NCI-H446 (cell line): ENCODE data around the gene RGS10.
"Not testable (repeated sequence)": the region's sequence is repeated elsewhere in the genome, so short reads cannot be mapped to it uniquely, and the experiment has no call there.

Source experiments
- DNase-seq, 2 experiments: peaks; one replicate each; lab custom pipeline; 2025; lab: John Stamatoyannopoulos, UW

The RGS10 gene

DNA sequence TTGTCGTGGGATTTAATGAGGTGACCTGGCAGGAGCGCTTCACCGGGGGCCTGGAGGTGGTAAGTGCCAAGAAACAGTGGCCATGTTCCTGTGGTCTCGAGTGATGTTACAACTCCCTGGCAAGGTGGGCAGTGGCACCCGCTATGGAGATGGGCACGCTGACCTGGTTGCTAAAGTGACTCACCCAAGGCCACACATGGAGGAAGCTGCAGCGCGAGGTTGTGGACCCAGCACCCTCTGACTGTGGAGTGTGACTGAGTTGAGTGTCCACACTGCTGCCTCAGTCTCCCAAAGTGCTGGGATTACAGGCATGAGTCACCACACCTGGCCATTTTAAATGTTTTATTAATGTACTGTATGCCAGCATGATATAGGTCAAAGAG, 73.2 kb downstream of the RGS10 start:
- DNase-seq, result no peak

DNA sequence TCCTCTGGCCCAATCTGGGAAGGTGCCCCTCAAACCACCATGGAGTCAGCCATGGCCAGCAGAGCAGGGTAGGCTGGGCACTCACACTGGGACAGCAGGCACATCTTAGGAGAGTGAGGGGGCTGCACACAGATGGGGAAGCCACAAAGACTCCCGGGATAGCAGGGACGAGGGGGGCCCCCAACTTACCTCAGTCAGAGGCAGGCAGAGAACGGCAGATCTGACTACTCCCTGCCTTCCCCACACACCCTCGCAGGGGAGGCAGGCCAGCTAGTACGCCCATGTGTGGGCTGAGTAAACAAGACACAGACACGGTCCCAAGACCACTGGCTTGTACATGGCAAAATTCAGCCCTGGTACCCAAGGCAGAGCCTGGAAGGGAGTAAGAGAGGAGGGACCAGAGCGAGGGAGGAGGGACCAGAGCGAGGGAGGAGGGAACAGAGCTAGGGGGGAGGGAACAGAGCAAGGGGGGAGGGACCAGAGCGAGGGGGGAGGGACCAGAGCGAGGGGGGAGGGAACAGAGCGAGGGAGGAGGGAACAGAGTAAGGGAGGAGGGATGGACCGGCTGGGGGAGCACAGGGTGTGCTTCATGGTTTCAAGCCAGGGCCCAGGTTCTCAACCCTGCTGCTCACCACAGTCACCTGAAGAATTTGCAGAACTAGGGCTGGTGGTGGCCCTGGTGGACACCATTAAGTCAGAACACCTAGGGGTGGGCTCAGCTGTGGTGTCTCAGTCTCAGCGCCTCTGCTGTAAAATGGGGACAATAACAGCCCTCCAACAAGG, 73.8 kb downstream of the RGS10 start:
- no peak for DNase-seq

DNA sequence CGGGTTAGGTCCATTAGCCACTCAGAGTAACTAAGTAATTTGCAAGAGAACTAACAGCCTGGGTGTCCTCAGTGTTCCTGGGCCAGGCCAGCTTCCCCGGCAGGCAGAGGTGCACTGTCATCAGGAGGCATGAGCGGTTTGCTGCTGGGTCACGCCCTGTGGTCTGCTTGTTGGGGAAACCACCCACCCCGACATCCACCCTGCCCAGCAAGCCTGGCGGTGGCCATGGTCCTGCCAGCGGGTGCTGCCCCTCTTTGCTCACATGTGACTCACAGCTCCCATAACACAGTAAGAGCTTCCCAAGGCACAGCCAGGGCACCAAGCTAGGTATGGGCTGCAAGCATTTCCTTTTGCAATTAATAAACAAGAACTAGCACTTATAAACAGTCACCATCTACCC, 75.9 kb downstream of the RGS10 start:
- no peak for DNase-seq

DNA sequence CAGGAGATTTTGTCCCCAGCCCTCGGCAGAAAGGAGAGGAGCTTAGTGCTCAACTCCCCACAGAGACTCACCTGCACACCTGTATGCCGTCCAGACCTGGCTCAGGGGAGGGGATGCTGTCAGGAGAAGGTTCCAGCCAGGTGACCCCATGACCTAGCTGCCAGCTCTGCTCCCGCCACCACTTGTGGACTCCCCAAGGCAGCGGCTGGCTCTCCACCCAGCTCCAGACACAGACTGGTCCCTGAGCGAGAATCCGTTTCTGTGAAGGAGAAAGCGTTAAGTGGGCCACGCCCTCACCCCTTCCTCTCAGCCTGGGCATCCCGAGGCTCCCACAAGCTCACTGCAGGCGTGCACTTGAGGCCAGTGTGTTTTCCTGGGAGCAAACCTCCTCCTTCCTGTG, 76.4 kb downstream of the RGS10 start:
- no peak for DNase-seq

DNA sequence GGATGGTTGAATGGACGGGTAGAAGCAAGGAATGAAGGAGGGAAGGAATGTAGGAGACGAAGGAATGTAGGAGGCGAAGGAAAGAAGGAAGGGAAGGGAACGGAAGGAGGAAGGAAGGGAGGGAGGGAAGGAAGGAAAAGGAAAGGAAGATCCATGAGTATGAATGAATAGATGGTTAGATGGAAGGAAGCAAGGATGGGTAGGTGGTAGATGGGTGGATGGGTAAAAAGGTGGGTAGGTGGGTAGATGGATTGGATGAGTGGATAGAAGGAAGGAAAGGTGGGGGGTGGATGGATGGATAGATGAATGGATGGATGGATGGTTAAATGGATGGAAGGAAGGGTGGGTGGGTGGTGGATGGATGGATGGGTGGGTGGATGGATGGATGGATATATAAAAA, 77.4 kb downstream of the RGS10 start:
- DNase-seq, result no peak

DNA sequence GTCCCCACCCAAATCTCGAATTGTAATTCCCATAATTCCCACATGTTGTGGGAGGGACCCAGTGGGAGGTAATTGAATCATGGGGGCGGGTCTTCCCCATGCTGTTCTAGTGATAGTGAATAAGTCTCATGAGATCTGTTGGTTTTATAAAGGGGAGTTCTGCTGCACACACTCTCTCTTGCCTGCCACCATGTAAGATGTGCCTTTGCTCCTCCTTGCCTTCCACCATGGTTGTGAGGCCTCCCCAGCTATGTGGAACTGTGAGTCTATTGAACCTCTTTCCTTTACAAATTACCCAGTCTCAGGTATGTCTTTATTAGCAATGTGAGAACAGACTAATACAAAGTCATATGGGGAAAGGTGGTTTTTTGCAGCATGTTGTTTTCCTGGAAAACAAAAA, 79.3 kb downstream of the RGS10 start:
- not testable (repeated sequence) for DNase-seq

DNA sequence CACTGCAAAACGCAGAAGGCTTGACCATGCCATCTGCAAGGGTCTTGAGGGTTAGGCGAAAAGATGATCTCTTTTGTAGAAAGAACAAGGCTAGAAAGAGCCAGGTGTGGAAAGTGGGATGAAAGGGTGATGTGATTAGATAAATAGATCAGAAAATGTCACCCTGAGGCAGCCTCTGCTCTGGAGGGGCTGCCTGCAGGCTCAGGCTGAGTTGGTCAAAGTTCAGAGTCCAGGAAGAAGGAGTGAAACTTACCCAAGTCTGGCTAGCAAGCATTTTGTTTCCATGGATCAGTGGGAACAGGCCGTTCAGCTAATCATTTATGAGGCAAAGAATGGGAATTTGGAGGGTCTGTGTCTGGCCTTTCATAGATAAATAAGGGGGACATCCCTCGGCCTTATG, 79.7 kb downstream of the RGS10 start:
- no peak for DNase-seq

DNA sequence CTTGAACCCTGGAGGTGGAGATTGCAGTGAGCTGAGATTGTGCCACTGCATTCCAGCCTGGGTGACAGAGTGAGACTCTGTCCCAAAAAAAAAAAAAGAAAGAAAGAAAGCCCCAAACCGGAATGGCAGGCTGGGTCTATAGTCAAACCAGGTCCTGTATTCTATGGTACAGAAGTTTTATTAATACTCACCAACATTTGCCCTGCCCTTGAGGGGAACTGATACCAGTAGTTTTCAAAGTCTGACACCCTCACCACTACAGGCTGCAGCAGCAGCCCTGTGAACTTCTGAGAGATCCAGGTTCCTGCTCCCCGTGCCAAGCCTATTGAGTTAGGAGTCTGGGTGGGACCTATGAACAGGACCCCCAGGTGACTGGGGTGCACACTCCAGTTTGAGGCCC, 80.6 kb downstream of the RGS10 start:
- DNase-seq, result no peak

DNA sequence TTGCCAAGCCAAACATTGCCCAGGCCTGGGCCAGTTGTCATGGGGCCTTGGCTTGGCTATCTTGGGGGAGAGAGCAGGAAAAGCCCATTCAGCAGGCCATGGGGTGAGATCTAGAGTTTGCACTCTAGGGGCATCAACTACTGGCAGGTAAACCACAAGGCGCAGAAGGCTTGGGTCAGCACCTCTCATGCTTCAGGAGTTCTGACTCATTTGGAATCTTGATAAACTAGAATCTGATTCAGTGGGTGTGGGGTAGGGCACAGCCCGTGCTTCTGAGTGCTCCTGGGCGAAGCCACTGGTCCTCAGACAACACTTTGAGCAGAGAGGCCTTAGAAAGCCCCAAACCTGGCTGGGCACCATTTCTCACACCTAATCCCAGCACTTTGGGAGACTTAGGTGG, 81.1 kb downstream of the RGS10 start:
- no peak for DNase-seq

DNA sequence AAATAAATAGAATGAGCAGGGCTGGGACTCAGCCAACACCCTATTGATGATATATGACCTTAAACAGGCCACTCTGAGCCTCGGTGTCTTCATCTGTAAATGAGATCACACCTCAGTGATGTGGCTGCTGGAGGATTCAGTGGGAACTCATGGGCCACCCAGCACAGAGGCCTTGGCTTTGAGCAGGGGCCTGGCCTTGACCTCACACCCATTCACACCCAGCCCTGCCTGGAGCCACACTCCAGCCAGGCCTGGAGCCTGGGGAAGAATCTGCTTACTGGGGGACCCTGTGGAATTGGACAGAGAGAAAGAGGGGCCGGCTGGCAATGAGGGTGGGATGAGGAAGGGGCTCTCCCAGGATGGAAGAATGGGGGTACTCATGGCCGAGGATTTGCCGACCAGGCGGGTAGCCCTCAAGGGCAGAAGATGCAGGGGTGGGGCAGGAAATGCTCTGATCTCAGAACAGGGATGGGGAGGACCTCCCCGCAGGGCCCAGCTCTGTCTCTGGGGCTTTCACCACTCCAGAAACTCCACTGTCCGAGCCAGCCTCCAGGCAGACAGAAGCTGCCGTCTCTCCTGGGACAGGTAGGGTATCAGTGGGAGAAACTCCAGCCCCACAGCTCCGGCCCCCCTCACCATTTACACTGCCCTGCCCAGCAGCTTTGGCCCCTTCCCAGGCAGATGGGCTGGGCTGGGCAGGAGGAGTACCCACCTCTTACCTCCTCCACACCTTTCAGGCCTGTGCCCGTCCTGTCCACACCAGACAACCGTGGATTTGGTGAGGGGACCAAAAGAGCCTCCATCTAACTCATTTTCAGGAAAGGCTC, 81.9 kb downstream of the RGS10 start:
- DNase-seq, result no peak

DNA sequence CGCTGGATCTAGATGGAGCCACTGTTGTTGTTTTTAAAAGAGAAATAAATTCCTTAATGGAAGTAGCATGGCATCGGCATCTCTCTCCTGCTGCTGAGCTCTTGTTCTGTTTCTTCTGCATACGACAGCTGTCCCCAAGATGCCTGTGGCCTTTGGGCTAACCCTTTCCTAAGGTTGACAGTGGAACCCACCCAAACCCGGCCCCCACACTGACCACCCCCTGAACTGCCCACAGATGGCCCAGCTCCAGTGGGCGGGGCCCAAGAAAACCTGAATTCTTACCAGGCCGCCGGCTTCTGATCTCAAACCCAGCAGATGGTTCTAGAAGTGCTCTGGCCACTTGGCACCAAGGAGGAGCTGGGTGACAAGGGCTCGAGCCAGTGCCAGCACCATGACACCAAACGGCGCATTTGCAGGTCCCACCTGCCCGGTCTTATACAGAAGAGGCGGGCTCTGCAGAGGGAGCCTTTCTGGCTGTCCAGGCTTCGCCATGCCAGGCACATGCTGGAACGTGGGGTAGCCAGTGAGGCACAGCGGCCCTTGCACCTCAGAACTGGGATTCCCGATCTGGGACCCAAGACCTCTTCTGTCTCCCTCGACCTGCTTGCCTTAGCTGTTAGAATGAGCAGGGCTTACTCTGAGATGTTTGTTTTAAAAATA, 82.7 kb downstream of the RGS10 start:
- no peak for DNase-seq

DNA sequence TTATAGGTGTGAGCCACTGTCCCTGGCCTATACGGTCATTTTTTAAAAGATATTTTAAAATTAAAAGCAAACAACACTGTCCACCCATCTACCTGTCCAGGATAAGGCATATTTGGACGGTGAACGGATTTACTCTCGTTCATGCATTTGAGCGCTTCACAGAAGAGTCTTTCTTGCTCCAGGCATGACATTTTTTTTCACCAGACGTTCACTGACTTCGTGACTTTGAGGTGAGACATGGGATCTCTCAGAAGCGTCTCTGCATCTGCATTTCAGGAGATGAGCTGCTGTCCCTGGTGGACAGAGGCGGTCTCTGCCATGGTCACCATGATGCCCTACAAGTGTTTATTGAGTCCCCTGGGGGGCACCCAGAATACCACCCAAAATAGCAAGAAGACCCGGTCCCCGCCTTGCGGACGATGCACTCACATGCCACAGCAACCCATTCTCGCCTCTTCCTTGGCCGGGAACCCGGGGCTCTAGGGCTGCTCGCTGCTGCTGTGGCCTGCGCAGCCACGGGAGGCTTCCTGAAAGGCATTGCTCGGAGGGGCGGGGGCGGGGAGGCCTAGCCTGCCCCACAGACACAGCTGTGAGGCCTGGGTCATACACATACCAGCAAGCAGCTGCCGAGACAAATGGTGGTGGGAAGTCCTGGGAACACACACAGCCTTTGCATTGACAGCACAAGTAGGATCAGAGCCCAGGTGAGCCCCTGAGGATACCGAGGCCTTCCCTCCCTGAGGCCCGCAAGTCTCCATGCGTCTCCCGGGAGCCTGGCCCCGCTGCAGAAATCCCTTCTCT, 84.4 kb downstream of the RGS10 start:
- DNase-seq, result no peak

DNA sequence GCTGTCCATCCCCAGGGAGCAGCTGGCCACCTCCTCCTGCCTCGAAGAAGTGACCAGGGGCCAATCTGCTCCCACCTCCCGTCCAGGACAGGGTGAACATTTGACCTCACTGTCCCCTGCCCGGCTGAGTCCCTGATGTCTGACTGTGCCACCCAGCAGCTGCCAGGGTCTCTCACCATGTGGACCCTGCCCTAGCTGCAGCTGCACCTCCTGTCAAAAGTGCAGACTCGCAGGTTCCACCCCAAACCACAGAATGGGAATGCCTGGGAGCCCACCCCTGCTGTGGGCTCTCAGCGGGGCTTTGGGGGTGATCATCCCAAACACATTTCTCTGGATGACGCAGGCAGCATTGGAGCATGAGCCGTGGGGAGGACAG, 86.1 kb downstream of the RGS10 start:
- no peak for DNase-seq

DNA sequence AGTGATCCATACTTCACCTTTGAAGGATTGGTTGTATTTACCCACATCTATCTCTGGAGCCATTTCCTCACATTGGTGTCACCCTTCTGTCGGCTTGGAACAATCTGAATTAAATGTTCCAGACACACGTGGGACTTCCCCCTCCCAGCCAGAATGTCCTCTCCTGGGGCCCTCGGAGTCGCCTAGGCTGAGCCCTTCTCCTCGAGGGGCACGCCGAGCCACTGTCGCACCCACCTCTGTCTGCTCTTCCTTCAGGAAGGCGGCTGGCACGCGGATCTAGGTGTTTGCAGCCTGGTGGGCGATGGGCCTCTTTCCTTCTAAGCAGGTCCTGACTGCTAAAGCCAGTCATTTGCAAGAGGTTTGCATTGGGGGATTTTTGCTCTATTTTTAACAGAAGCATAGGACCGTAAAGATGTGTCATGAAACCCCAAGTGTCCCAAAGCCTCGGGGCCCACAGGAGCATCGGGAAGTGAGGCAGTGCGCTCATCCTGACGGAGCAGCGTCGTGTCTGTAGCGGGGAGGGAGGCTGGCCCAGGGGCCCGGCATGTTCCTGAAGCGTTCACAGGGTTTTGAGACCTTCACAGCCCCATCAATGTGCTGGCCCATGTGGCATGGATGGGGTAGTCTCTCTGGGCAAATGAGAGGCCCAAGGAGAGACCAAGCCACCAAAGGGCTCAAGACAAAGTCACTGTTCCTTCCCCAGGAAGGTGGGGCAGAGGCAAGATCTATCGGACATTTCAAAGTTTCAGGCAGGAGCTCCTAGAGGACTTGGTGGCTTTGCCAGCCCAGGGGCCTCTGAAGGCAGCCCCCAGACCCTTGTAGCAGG, 86.7 kb downstream of the RGS10 start:
- DNase-seq, result no peak

DNA sequence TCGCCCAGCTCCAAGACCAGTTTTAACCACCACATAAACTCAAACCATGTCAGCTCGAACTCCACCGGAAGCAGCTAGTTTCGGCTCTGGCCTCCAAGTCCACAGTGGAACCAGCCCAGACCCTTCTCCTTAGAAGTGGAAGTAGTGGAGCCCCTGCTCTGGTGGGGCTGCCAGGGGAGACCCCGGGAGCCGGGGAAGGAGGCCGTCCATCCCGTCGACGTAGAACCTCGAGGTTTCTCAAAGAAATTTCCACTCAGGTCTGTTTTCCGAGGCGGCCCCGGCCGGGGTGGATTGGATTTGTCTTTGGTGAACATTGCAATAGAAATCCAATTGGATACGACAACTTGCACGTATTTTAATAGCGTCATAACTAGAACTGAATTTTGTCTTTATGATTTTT, 87.5 kb downstream of the RGS10 start:
- no peak for DNase-seq

DNA sequence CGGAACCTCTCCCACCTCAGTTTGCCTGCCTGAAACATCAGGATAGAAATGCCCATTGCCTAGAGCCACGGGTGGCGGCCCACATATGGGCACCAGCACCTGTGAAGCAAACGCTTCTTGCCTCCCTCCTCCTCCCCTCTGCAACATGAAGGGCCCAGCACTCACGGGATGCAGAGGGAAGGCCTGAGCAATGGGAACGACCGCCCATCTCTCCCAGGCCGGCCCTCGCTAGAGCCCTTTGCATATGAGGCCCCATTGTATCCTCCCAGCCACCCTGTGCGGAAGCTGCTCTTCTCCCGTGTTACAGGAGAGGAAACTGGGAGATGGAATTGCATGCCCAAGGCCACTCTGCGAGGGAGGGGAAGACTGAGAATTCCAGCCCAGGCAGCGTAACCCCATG, 88.2 kb downstream of the RGS10 start:
- DNase-seq, result no peak

DNA sequence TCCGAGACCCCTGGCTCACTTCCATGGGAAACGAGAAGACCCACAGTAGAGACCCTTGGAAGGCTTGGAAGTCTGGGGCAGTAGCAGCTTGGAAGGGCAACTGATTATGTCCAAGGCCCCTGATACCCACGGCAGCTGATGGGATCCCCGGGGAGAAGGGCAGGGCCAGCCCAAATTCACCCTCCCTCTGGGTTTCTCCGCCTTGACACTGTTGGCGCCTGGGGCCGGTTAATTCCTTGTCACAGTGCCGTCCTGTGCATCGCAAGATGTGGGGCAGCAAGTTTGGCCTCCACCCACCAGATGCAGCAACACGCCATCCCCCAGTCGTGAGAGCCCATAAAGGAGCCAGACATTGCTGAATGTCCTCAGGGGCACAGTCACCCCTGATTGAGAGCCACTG, 89.2 kb downstream of the RGS10 start:
- no peak for DNase-seq

DNA sequence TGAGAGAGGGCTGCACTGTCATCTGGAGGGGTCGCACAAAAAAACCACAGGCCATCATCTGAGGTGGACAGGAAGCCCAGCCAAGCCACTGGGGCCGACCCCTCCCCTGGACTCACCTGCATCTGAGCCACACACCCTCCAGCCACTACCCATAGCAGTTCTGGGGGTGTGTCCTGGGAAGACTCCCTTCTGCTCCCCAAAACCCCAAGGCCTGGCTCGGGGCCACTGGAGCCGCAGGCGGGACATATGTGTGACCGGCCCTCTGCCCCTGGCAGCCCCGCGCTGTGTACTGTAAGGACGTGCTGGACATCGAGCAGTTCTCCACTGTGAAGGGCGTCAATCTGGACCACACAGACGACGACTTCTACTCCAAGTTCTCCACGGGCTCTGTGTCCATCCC, 90.1 kb downstream of the RGS10 start:
- no peak for DNase-seq

DNA sequence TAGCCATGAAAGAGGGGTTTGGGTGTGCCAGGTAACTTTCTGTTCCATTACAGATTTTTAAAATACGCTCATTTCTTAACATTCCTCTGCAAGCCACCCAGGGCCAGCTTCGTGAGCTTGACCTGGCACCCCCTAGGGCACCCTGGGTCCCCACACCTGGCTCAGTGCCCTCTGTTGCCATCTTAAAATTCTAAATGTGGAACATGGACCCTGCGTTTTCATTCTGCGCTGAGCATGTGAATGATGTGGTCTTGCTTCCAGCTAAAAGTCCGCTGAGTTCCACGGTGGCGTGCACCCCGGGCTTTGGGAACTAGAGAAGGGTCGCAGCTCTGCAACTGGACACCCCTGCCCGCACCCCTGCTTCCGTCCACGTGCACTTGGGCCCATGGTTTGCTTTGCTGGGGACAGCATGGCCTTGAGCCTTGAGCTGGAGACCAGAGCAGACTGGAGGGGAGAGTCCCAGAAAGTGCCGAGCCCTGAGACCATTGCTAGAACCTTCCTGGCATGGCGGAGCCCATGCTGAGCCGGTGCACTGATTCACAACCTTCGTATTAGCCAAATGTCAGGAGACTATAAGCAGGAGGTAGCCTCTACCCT, 91.1 kb downstream of the RGS10 start:
- no peak for DNase-seq

DNA sequence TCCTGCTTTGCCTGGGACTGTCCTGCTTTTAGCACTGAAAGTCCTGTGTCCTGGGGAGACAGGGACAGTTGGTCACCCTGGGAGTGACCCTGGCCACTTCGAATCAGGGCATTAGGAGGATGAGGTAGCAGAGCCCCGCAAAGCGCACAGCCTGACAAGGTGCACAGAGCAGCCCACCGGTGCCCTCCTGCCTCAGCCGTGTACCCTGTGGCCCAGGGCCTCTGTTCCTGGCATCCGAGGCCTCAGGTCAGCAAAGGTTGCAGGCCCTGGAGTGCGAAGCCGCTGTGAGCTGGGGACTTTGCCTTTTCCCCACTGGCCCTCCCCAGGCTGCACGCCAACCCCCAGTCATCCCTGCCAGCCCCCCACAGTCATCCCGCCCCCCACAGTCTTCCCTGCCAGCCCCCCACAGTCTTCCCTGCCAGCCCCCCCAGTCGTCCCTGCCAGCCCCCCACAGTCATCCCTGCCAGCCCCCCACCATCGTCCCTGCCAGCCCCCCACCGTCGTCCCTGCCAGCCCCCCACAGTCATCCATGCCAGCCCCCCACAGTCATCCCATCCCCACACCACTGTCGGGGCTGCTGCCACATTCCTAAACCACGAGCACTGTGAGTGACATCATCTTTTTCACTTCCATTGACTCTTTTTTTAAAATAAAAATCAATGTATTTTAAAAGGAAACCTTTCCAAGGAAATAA, 91.8 kb downstream of the RGS10 start:
- DNase-seq, result no peak
